Measurements from ENCODE around the gene SPATA1.

GRCh38 chr1:84476225-84476624 lies 30.0 kb upstream of the SPATA1 start:
- TF ChIP-seq ATF6 (CRISPR knock-in tag; conservative IDR thresholded peaks at IDR 0.05) (no peak), CEBPB (IDR thresholded peaks at IDR 0.05; ENCODE audit: borderline replicate concordance, low read depth, low read length) (no peak), YY1 (IDR thresholded peaks at IDR 0.05; ENCODE audit: insufficient read depth, insufficient replicate concordance, low read depth, low read length) (no peak), ZNF556 (CRISPR knock-in tag; IDR thresholded peaks at IDR 0.05; ENCODE audit: borderline replicate concordance) (no peak), ARID2 (CRISPR knock-in tag; IDR thresholded peaks at IDR 0.05; ENCODE audit: borderline replicate concordance) (no peak), CTCF (CRISPR knock-in tag; IDR thresholded peaks at IDR 0.05) (no peak), USF2 (IDR thresholded peaks at IDR 0.05; ENCODE audit: low read depth, low read length) (no peak), USF2 (CRISPR knock-in tag; IDR thresholded peaks at IDR 0.05; ENCODE audit: borderline replicate concordance) (no peak), ZNF792 (CRISPR knock-in tag; IDR thresholded peaks at IDR 0.05) (no peak), ZNF737 (CRISPR knock-in tag; IDR thresholded peaks at IDR 0.05; ENCODE audit: borderline replicate concordance) (no peak), MXD4 (CRISPR knock-in tag; IDR thresholded peaks at IDR 0.05) (no peak)
